ENCODE data around the gene CNTN4. TPM values are rescaled to one million over a fixed set of nuclear protein-coding genes. Genes with fewer than 3 reads are reported as not detected.
"Not testable (repeated sequence)": the region's sequence is repeated elsewhere in the genome, so short reads cannot be mapped to it uniquely, and the experiment has no call there.

CNTN4 gene
- total RNA-seq, 4 donors from 2014 or later: 6.6 to 10.7 (median 9.7) TPM

DNA sequence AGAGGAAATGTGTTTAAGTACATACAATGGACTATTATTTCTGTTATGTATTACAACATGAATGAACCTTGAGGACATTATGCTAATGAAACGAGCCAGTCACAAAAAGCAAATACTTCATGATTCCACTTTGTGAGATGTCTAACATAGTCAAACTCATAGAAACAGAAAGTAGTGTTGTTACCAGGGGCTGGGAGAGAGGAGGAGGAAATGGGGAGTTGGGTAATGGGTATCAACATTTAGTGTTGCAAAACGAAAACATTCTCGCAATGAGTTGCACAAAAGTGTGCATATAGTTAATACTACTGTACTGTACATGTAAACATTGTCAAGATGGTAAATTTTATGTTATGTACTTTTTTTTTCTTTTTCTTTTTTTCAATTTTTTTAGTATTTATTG, 817.2 kb downstream of the CNTN4 start:
- no peak for DNase-seq (ENCODE audit: extremely low spot score)
- Histone ChIP-seq H3K4me1 (no peaks in the 10 kb centered on the region), H3K9me3 (no peaks in the 10 kb centered on the region), H3K4me3 (no peak overlapping the region), H3K27me3 (no peaks in the 10 kb centered on the region), H3K27ac (replicated peaks in 1 of 4) (no peak overlapping the region), H3K36me3 (no peaks in the 10 kb centered on the region)
- TF ChIP-seq, protein P1, sequence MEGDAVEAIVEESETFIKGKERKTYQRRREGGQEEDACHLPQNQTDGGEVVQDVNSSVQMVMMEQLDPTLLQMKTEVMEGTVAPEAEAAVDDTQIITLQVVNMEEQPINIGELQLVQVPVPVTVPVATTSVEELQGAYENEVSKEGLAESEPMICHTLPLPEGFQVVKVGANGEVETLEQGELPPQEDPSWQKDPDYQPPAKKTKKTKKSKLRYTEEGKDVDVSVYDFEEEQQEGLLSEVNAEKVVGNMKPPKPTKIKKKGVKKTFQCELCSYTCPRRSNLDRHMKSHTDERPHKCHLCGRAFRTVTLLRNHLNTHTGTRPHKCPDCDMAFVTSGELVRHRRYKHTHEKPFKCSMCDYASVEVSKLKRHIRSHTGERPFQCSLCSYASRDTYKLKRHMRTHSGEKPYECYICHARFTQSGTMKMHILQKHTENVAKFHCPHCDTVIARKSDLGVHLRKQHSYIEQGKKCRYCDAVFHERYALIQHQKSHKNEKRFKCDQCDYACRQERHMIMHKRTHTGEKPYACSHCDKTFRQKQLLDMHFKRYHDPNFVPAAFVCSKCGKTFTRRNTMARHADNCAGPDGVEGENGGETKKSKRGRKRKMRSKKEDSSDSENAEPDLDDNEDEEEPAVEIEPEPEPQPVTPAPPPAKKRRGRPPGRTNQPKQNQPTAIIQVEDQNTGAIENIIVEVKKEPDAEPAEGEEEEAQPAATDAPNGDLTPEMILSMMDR (IDR thresholded peaks at IDR 0.05): no peak
- intact Hi-C loops (cut with DNase I): no loop called here
- WGBS: 77% methylated on average over 3 of the region's 3 CpGs

DNA sequence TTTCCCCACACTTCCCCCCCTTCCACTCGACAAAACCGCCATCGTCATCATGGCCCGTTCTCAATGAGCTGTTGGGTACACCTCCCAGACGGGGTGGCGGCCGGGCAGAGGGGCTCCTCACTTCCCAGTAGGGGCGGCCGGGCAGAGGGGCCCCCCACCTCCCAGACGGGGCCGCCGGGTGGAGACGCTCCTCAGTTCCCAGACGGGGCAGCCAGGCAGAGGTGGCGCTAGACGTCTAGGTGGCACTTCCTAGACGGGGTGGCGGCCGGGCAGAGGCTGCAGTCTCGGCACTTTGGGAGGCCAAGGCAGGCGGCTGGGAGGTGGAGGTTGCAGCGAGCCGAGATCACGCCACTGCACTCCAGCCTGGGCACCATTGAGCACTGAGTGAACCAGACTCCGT, 818.0 kb downstream of the CNTN4 start:
- H3K27ac ChIP-seq (replicated peaks in 1 of 4); H3K36me3 ChIP-seq; H3K4me1 ChIP-seq; H3K27me3 ChIP-seq; H3K4me3 ChIP-seq; DNase-seq (ENCODE audit: extremely low spot score); intact Hi-C loops (cut with DNase I); H3K9me3 ChIP-seq: not testable (repeated sequence)
- WGBS: 95% methylated on average over 4 of the region's 25 CpGs

DNA sequence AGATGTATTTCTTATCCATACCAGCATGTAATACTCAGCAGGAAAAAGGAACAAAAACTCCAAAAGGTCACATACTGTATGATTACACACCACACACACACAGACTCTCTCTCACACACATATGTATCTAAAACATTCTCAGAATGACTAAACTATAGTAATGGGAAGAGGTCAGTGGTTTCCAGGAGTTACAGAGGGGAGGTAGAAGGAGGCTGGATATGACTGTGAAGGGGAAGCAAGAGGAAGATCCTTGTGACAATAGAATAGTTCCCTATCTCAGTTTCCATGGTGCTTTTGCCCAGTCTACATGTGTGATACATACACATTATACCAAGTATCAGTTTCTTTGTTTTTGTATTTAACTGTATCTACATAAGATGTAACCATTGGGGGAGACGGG, 821.4 kb downstream of the CNTN4 start:
- Histone ChIP-seq H3K4me1 (no peaks in the 10 kb centered on the region), H3K36me3 (no peaks in the 10 kb centered on the region), H3K4me3 (no peak overlapping the region), H3K9me3 (no peaks in the 10 kb centered on the region), H3K27me3 (no peaks in the 10 kb centered on the region), H3K27ac (replicated peaks in 1 of 4) (no peak overlapping the region)
- 90% methylated on average over 1 of the region's 1 CpG for WGBS
- no peak for DNase-seq (ENCODE audit: extremely low spot score)
- no peak for TF ChIP-seq POLR2AphosphoS5 (IDR thresholded peaks at IDR 0.05)
- TF ChIP-seq POLR2A (IDR thresholded peaks at IDR 0.05; ENCODE audit: low read depth): no peak
- intact Hi-C loops (cut with DNase I): no loop called here

DNA sequence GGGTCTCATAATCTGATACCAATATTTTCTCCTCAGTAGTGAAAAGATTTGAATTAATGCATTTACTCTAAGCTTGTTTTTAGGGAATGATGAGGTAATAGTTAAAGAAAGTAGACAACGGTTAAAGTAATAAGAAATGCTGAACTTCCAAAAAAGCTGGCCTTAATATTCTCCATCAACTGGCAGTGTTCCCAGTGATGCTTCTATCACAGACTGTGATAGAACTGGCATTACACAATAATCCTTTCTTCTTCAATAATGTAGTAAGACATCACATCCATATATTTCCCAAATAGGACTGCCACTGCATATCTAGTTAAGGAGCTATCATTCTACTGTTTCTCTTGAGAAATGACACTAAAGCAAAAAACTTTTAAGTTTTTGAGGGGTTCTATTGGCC, 822.8 kb downstream of the CNTN4 start:
- TF ChIP-seq POLR2A (IDR thresholded peaks at IDR 0.05; ENCODE audit: low read depth): no peak
- Histone ChIP-seq H3K36me3 (no peaks in the 10 kb centered on the region), H3K4me3 (no peak overlapping the region), H3K9me3 (no peaks in the 10 kb centered on the region), H3K27me3 (no peaks in the 10 kb centered on the region), H3K4me1 (no peaks in the 10 kb centered on the region), H3K27ac (replicated peaks in 1 of 4) (no peak overlapping the region)
- no peak for DNase-seq (ENCODE audit: extremely low spot score)
- intact Hi-C loops (cut with DNase I): no loop called here
- 40% methylated on average over 1 of the region's 1 CpG for WGBS

DNA sequence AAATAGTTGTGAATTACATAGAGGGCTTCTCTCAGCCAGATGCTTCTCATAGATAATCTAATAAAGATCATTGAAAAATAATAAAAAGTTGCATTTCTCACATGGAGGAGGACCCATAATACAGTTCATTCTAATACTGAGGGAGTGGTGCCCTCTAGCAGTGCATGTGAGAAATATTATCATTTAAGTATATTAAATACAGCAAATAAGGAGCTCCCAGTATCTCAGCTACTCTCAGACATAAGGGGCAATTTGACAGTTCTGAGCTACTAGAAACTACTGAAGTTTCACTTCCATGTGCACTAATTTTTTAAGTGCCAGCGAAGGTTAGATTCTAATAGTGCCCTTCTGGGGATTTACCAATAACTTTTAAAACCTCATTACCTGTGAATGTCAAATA, 823.2 kb downstream of the CNTN4 start:
- Histone ChIP-seq H3K27me3 (no peaks in the 10 kb centered on the region), H3K27ac (replicated peaks in 1 of 4) (no peak overlapping the region), H3K4me1 (no peaks in the 10 kb centered on the region), H3K36me3 (no peaks in the 10 kb centered on the region), H3K9me3 (no peaks in the 10 kb centered on the region), H3K4me3 (no peak overlapping the region)
- TF ChIP-seq, protein P1 (IDR thresholded peaks at IDR 0.05): peak in 2 of 3 experiments; percentile 31
- TF ChIP-seq POLR2A (IDR thresholded peaks at IDR 0.05; ENCODE audit: low read depth): no peak
- 83% methylated on average over 1 of the region's 1 CpG for WGBS
- no peak for DNase-seq (ENCODE audit: extremely low spot score)
- intact Hi-C loops (cut with DNase I): no loop called here

DNA sequence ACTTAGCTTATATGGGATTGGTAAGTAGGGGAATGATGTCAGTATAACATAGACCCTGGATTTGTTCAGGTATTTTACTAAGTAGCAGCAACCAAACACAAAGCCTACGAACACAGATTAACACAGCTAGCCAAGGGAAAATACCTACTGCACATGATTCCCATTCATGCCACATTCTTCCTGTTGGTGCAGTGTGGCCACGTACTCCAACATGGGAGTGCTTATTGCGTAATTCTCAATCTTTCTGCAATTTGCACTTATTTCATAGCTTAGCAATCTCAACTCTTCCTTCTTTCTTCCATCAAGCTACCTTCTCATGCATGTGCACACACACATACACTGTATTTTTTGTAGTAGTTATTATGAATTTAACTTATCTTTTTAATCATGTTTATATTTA, 824.7 kb downstream of the CNTN4 start:
- WGBS: 67% methylated on average over 3 of the region's 3 CpGs

More for the DNA sequence above, 824.7 kb downstream of the CNTN4 start:
- TF ChIP-seq POLR2AphosphoS5 (IDR thresholded peaks at IDR 0.05) (no peak), EP300 (IDR thresholded peaks at IDR 0.05) (no peak), POLR2A (IDR thresholded peaks at IDR 0.05; ENCODE audit: low read depth) (no peak)
- TF ChIP-seq, protein P1 (IDR thresholded peaks at IDR 0.05): no peak
- Histone ChIP-seq H3K36me3 (no peaks in the 10 kb centered on the region), H3K9me3 (no peaks in the 10 kb centered on the region), H3K4me1 (no peaks in the 10 kb centered on the region), H3K27ac (replicated peaks in 1 of 4) (no peak overlapping the region), H3K27me3 (no peaks in the 10 kb centered on the region), H3K4me3 (no peak overlapping the region)
- DNase-seq (ENCODE audit: extremely low spot score): no peak
- intact Hi-C loops (cut with DNase I): no loop called here
